PC-9 (cell line): ENCODE results near the gene TAX1BP1. TPM values are rescaled to one million over a fixed set of nuclear protein-coding genes. Genes with fewer than 3 reads are reported as not detected.

Experiments used
- BruUV-seq: library from RNA; stranded (reverse); fragments of 400-500 nt; replicated peaks from 2 replicates; lab custom pipeline; 2021; lab: Mats Ljungman, UMichigan
- CTCF ChIA-PET: fragments of 300-600 bp; sonication (Branson Sonifier 250); formaldehyde crosslinking; loops from one replicate; lab custom pipeline; 2022; ENCODE audit warnings: antibody characterized with exemption; lab: Charles Lee
- POLR2A ChIA-PET: fragments of 300-600 bp; sonication (Branson Sonifier 250); formaldehyde crosslinking; loops from one replicate; lab custom pipeline; 2022; ENCODE audit warnings: antibody characterized with exemption; ENCODE audit not compliant: unreplicated experiment; lab: Charles Lee
- DNase-seq, 2 experiments: peaks; one replicate each; pipeline versions ENCODE4 v3.0.0 to v3.0.0-alpha.2; 2015 to 2022; ENCODE audit warnings: mixed read lengths in 1 of 2
- H2AFZ ChIP-seq: fragments of 200-600 bp; sonication (generic); 2 replicates; pipeline ENCODE4 v1.8.1; 2017; ENCODE audit warnings: antibody characterized with exemption
- H3F3A ChIP-seq: fragments of 200-600 bp; sonication (generic); 2 replicates; pipeline ENCODE4 v1.8.1; 2017; ENCODE audit warnings: antibody characterized with exemption, mild to moderate bottlenecking, low read depth; ENCODE audit not compliant: insufficient read depth
- H3K27ac ChIP-seq: fragments of 200-600 bp; sonication (generic); 2 replicates; pipeline ENCODE4 v1.6.1; 2016; ENCODE audit warnings: mixed run types
- H3K27me3 ChIP-seq: fragments of 200-600 bp; sonication (generic); 2 replicates; pipeline ENCODE4 v1.6.1; 2016; ENCODE audit warnings: low read depth, mixed run types; ENCODE audit not compliant: insufficient read depth
- H3K36me3 ChIP-seq: fragments of 200-600 bp; sonication (generic); 2 replicates; pipeline ENCODE4 v1.6.1; 2016; ENCODE audit warnings: low read depth, mixed run types
- H3K4me1 ChIP-seq: fragments of 200-600 bp; sonication (generic); replicated peaks from 2 replicates; pipeline ENCODE4 v1.6.1; 2016; ENCODE audit warnings: mixed run types; ENCODE audit not compliant: insufficient read depth
- H3K4me2 ChIP-seq: fragments of 200-600 bp; sonication (generic); 2 replicates; pipeline ENCODE4 v1.6.1; 2017; ENCODE audit warnings: mixed run types
- H3K4me3 ChIP-seq: fragments of 200-600 bp; sonication (generic); 2 replicates; pipeline ENCODE4 v1.6.1; 2016; ENCODE audit warnings: mixed run types
- H3K79me2 ChIP-seq: fragments of 200-600 bp; sonication (generic); 2 replicates; pipeline ENCODE4 v1.6.1; 2017; ENCODE audit warnings: low read depth, mixed run types
- H3K9me2 ChIP-seq: fragments of 200-600 bp; sonication (generic); 2 replicates; pipeline ENCODE4 v1.8.1; 2017; ENCODE audit warnings: mild to moderate bottlenecking; ENCODE audit not compliant: insufficient read depth
- H3K9me3 ChIP-seq: fragments of 200-600 bp; sonication (generic); 2 replicates; pipeline ENCODE4 v1.8.1; 2016; ENCODE audit warnings: low read depth; ENCODE audit not compliant: insufficient read depth
- H4K20me1 ChIP-seq: fragments of 200-600 bp; sonication (generic); 2 replicates; pipeline ENCODE4 v1.8.1; 2017; ENCODE audit not compliant: insufficient read depth
- CTCF ChIP-seq: fragments of 200-600 bp; sonication (generic); conservative IDR thresholded peaks from 2 replicates; pipeline ENCODE4 v1.6.1; 2017; ENCODE audit warnings: mixed run types, antibody characterized with exemption, mild to moderate bottlenecking, moderate library complexity
- EZH2 ChIP-seq: fragments of 200-600 bp; sonication (generic); IDR thresholded peaks from 2 replicates; pipeline ENCODE4 v1.8.0; 2017; ENCODE audit warnings: antibody characterized with exemption, low read depth
- intact Hi-C: fragments of 100-400 bp; cut with micrococcal nuclease; formaldehyde crosslinking; loops from one replicate; pipeline ENCODE4 v1.10.0; 2022; ENCODE audit not compliant: unreplicated experiment
- total RNA-seq: library from RNA; stranded (reverse); gene quantifications from 2 replicates; pipeline ENCODE4 v1.2.3, GENCODE V29; 2021

TAX1BP1 gene
- total RNA-seq, 1 experiment from 2014 or later, result 174 TPM

GRCh38 chr7:27839099-27839498 is 99.1 kb downstream of the TAX1BP1 start:
- H3K79me2 ChIP-seq, result no peaks in the 10 kb centered on the region
- no peaks in the 10 kb centered on the region for H3F3A ChIP-seq
- ChIA-PET POLR2A (interaction anchor here (0.6 kb wide), 1 partner anchor 128 kb away, joined by 7 read pairs; no protein-coding TSS in a partner anchor), CTCF (no interaction called here)
- no peak for DNase-seq
- H3K9me3 ChIP-seq, result no peaks in the 10 kb centered on the region
- no peaks in the 10 kb centered on the region for H3K9me2 ChIP-seq
- no peak overlapping the region for H2AFZ ChIP-seq
- no peak for TF ChIP-seq CTCF
- no peak for TF ChIP-seq EZH2
- intact Hi-C loops, result loop anchor here (5.0 kb wide), 1 partner anchor 78 kb away; no protein-coding TSS in a partner anchor
- no peaks in the 10 kb centered on the region for H3K27me3 ChIP-seq
- no peak overlapping the region for H3K4me3 ChIP-seq
- no peaks in the 10 kb centered on the region for H4K20me1 ChIP-seq
- H3K27ac ChIP-seq, result no peak overlapping the region
- BruUV-seq, result no TSS peak
- H3K4me1 ChIP-seq, result no peaks in the 10 kb centered on the region
- no peak overlapping the region for H3K4me2 ChIP-seq
- H3K36me3 ChIP-seq, result no peaks in the 10 kb centered on the region

- H3K4me2 ChIP-seq, result no peak overlapping the region
- intact Hi-C loops, result no loop called here
- no peak overlapping the region for H3K4me3 ChIP-seq
- POLR2A ChIA-PET, result no interaction called here
- no peaks in the 10 kb centered on the region for H3K9me2 ChIP-seq
- CTCF ChIA-PET, result interaction anchor here (0.6 kb wide), 1 partner anchor 265 kb away, joined by 6 read pairs; no protein-coding TSS in a partner anchor
- no peaks in the 10 kb centered on the region for H3F3A ChIP-seq
- BruUV-seq, result no TSS peak
- no peak overlapping the region for H2AFZ ChIP-seq
- no peaks in the 10 kb centered on the region for H4K20me1 ChIP-seq
- TF ChIP-seq CTCF (no peak), EZH2 (no peak)
- H3K4me1 ChIP-seq, result no peaks in the 10 kb centered on the region
- no peaks in the 10 kb centered on the region for H3K9me3 ChIP-seq
- no peaks in the 10 kb centered on the region for H3K79me2 ChIP-seq
- no peak overlapping the region for H3K27ac ChIP-seq
- no peak for DNase-seq
- H3K27me3 ChIP-seq, result no peaks in the 10 kb centered on the region
- no peaks in the 10 kb centered on the region for H3K36me3 ChIP-seq
These were observed 100.4 kb downstream of the TAX1BP1 start for GRCh38 chr7:27840313-27840712.

GRCh38 chr7:27840760-27841364 is 100.9 kb downstream of the TAX1BP1 start:
- Histone ChIP-seq H3K9me2 (no peaks in the 10 kb centered on the region), H3K9me3 (no peaks in the 10 kb centered on the region), H3K27me3 (no peaks in the 10 kb centered on the region), H3K4me3 (no peak overlapping the region), H3K79me2 (no peaks in the 10 kb centered on the region), H3K4me1 (no peaks in the 10 kb centered on the region), H3K27ac (no peak overlapping the region), H3K4me2 (no peak overlapping the region), H3F3A (no peaks in the 10 kb centered on the region), H3K36me3 (no peaks in the 10 kb centered on the region), H4K20me1 (no peaks in the 10 kb centered on the region), H2AFZ (no peak overlapping the region)
- BruUV-seq, result no TSS peak
- ChIA-PET POLR2A (no interaction called here), CTCF (interaction anchor here (0.6 kb wide), 1 partner anchor 265 kb away, joined by 6 read pairs; no protein-coding TSS in a partner anchor)
- intact Hi-C loops, result no loop called here
- DNase-seq, result no peak
- TF ChIP-seq EZH2, result no peak
